HEK293 (cell line): ENCODE measurements around the gene ABHD8.

Source experiments
- CTCF ChIA-PET: fragments of 350-600 bp; formaldehyde crosslinking; extraction: SDS; loops from one replicate; lab custom pipeline; 2021; ENCODE audit warnings: antibody characterized with exemption; lab: Yijun Ruan, JAX
- POLR2A ChIA-PET: fragments of 300-600 bp; formaldehyde crosslinking; extraction: SDS; loops from one replicate; lab custom pipeline; 2020; ENCODE audit warnings: antibody characterized with exemption, inconsistent platforms; lab: Yijun Ruan, JAX
- H3K27ac ChIP-seq: fragments of 200-500 bp; sonication (Bioruptor generic); 2 replicates; pipeline ENCODE4 v1.5.1; 2014; ENCODE audit warnings: low read depth, low read length, control low read depth, inconsistent platforms; ENCODE audit errors: extremely low read depth
- H3K36me3 ChIP-seq, 2 experiments: fragments of 200-500 bp in 1 of 2; sonication (Bioruptor generic) in 1 of 2; 1 replicate in 1 of 2; 2 replicates in 1 of 2; pipeline ENCODE4 v1.5.1; 2014 to 2017; ENCODE audit warnings: inconsistent platforms in 2 of 2, low read length in 2 of 2; ENCODE audit not compliant: control insufficient read depth in 2 of 2, insufficient read depth in 1 of 2
- H3K4me1 ChIP-seq: fragments of 200-500 bp; sonication (Bioruptor generic); 2 replicates; pipeline ENCODE4 v1.5.1; 2014; ENCODE audit warnings: mild to moderate bottlenecking, low read length, inconsistent platforms; ENCODE audit not compliant: control insufficient read depth, insufficient read depth
- H3K4me3 ChIP-seq: 2 replicates; pipeline ENCODE4 v1.5.1; 2011; ENCODE audit warnings: low read depth, mild to moderate bottlenecking, control low read depth, low read length, moderate library complexity
- H3K9me3 ChIP-seq: fragments of 200-500 bp; sonication (Bioruptor generic); 2 replicates; pipeline ENCODE4 v1.5.1; 2014; ENCODE audit warnings: low read depth, low read length, inconsistent platforms; ENCODE audit not compliant: control insufficient read depth, insufficient read depth
- FEZF1 ChIP-seq: fragments of 450-650 bp; formaldehyde crosslinking; IDR thresholded peaks from 2 replicates; pipeline ENCODE4 v1.5.1; 2016; ENCODE audit warnings: missing biosample characterization, missing genetic modification characterization
- GLIS1 ChIP-seq: fragments of 450-650 bp; formaldehyde crosslinking; IDR thresholded peaks from 2 replicates; pipeline ENCODE4 v1.5.1; 2016; ENCODE audit warnings: missing biosample characterization, missing genetic modification characterization
- HOXC10 ChIP-seq: sonication (generic); formaldehyde crosslinking; IDR thresholded peaks from 2 replicates; pipeline ENCODE4 v1.8.1; 2023; ENCODE audit warnings: mild to moderate bottlenecking, missing genetic modification reagents
- KLF8 ChIP-seq: fragments of 450-650 bp; formaldehyde crosslinking; IDR thresholded peaks from 2 replicates; pipeline ENCODE4 v1.5.1; 2016; ENCODE audit warnings: missing biosample characterization, missing genetic modification characterization
- MEIS1 ChIP-seq: sonication (generic); formaldehyde crosslinking; IDR thresholded peaks from 2 replicates; pipeline ENCODE4 v1.8.1; 2022; ENCODE audit warnings: missing genetic modification reagents, mild to moderate bottlenecking, borderline replicate concordance
- OVOL3 ChIP-seq: fragments of 450-650 bp; formaldehyde crosslinking; IDR thresholded peaks from 2 replicates; pipeline ENCODE4 v1.5.1; 2016; ENCODE audit warnings: missing biosample characterization, missing genetic modification characterization
- PBX3 ChIP-seq: sonication (generic); formaldehyde crosslinking; IDR thresholded peaks from 2 replicates; pipeline ENCODE4 v1.8.1; 2022; ENCODE audit warnings: mild to moderate bottlenecking, moderate library complexity, missing genetic modification reagents
- ZBTB7A ChIP-seq: fragments of 450-650 bp; formaldehyde crosslinking; IDR thresholded peaks from 2 replicates; pipeline ENCODE4 v1.5.1; 2016; ENCODE audit warnings: low read depth, missing biosample characterization, missing genetic modification characterization
- ZNF132 ChIP-seq: fragments of 450-650 bp; formaldehyde crosslinking; IDR thresholded peaks from 2 replicates; pipeline ENCODE4 v1.5.1; 2017; ENCODE audit warnings: missing biosample characterization, missing genetic modification characterization, borderline replicate concordance
- ZNF140 ChIP-seq: fragments of 450-650 bp; formaldehyde crosslinking; IDR thresholded peaks from 2 replicates; pipeline ENCODE4 v1.5.1; 2016; ENCODE audit warnings: missing biosample characterization, missing genetic modification characterization
- ZNF19 ChIP-seq: fragments of 450-650 bp; formaldehyde crosslinking; IDR thresholded peaks from 2 replicates; pipeline ENCODE4; 2016; ENCODE audit warnings: missing biosample characterization, missing genetic modification characterization, low read depth
- ZNF23 ChIP-seq: fragments of 450-650 bp; formaldehyde crosslinking; IDR thresholded peaks from 2 replicates; pipeline ENCODE4 v1.5.1; 2016; ENCODE audit warnings: missing biosample characterization, missing genetic modification characterization, borderline replicate concordance
- ZNF341 ChIP-seq: fragments of 450-650 bp; formaldehyde crosslinking; IDR thresholded peaks from 2 replicates; pipeline ENCODE4; 2016; ENCODE audit warnings: low read depth, missing biosample characterization, missing genetic modification characterization
- ZNF610 ChIP-seq: fragments of 450-650 bp; formaldehyde crosslinking; IDR thresholded peaks from 2 replicates; pipeline ENCODE4 v1.5.1; 2016; ENCODE audit warnings: missing biosample characterization, missing genetic modification characterization, borderline replicate concordance
- ZSCAN23 ChIP-seq: fragments of 450-650 bp; formaldehyde crosslinking; IDR thresholded peaks from 2 replicates; pipeline ENCODE4 v1.5.1; 2016; ENCODE audit warnings: missing biosample characterization, missing genetic modification characterization
- ZSCAN30 ChIP-seq: fragments of 450-650 bp; IDR thresholded peaks from 2 replicates; pipeline ENCODE4 v1.5.1; 2018; ENCODE audit warnings: missing biosample characterization, mild to moderate bottlenecking, missing genetic modification characterization, moderate library complexity
- ZXDB ChIP-seq: fragments of 450-650 bp; formaldehyde crosslinking; IDR thresholded peaks from 2 replicates; pipeline ENCODE4 v1.5.1; 2016; ENCODE audit warnings: missing biosample characterization, missing genetic modification characterization
- TF ChIP-seq, protein P1 (sequence below): fragments of 450-650 bp; formaldehyde crosslinking; IDR thresholded peaks from 2 replicates; pipeline ENCODE4 v1.5.1; 2016; ENCODE audit warnings: missing biosample characterization, missing genetic modification characterization
- TF ChIP-seq, protein P2 (sequence below): fragments of 450-650 bp; formaldehyde crosslinking; conservative IDR thresholded peaks from 2 replicates; pipeline ENCODE4 v1.5.1; 2016; ENCODE audit warnings: low read depth, missing biosample characterization, missing genetic modification characterization
- TF ChIP-seq, protein P3 (sequence below): fragments of 450-650 bp; formaldehyde crosslinking; IDR thresholded peaks from 2 replicates; pipeline ENCODE4 v1.5.1; 2016; ENCODE audit warnings: missing biosample characterization, missing genetic modification characterization

ABHD8 gene, protein sequence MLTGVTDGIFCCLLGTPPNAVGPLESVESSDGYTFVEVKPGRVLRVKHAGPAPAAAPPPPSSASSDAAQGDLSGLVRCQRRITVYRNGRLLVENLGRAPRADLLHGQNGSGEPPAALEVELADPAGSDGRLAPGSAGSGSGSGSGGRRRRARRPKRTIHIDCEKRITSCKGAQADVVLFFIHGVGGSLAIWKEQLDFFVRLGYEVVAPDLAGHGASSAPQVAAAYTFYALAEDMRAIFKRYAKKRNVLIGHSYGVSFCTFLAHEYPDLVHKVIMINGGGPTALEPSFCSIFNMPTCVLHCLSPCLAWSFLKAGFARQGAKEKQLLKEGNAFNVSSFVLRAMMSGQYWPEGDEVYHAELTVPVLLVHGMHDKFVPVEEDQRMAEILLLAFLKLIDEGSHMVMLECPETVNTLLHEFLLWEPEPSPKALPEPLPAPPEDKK

DNA sequence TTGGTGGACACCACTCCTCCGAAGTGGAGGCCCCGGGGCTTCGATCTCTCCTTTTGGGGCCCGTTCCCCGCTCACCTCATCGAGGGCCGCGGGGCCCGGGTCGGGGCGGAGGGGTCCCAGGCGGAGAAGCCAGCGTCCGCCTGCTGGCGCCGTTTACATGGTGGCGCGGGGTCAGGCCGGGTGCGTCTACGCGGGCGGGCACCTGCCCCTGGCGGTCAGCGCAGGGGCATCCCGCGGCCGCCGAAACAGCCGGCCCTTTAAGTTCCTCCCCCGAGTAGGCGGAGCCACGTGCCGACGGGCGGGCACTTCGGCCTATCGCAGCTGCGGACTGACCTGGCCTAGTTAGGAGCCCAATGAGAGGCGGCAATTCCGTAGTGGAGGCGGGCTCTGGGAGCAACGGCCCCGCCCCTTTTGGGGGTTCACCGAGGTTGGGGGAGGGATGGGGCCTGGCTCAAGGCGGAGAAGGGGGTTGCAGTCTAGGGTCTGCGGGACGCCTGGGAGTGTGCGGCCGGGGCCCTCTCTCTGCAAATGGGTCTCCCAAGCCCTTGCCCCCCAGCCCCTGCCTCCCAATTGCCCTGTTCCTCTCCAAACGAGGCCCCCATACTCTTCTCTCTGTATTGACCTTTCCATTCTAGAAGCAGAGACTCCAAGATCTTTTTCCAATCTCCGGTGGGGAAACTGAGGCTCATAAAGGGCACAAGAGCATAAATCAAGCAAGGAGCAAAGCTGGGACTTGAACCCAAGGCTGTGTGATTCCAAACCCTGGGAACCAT lies at the start of gene ABHD8:
ABHD8 (minus strand) TSS at position 259 of the 773 bp plus-strand sequence. CDS start 1,809 bp downstream, outside the sequence.
- Histone ChIP-seq H3K36me3 (peaks cover 0 to 24% of the 10 kb centered on the region in 2 experiments; a peak in 2 of 3 replicates), H3K4me3 (peak within 1 kb of the TSS; percentile 79), H3K27ac (peak within 1 kb of the TSS; percentile 65), H3K9me3 (no peaks in the 10 kb centered on the region), H3K4me1 (peaks cover 3% of the 10 kb centered on the region)
- CTCF ChIA-PET = interaction anchor here (0.7 to 1.6 kb wide), 7 partner anchors 8 to 72 kb away, joined by 3 to 8 read pairs (median 5); no protein-coding TSS in a partner anchor
- POLR2A ChIA-PET = interaction anchor here (0.9 to 1.5 kb wide), 4 partner anchors 9 to 88 kb away, joined by 3 to 4 read pairs (median 3); partner anchors contain the start of gene USE1
- TF ChIP-seq ZNF610 (tag by site-specific recombination) = no peak
- no peak; the same call in 1 of the 2 replicates for TF ChIP-seq KLF8 (tag by site-specific recombination)
- peak; percentile 86 for TF ChIP-seq ZNF341
- peak; percentile 98 for TF ChIP-seq PBX3 (CRISPR knock-in tag)
- TF ChIP-seq ZNF132 (tag by site-specific recombination) = no peak
- no peak for TF ChIP-seq ZSCAN23 (tag by site-specific recombination)
- no peak for TF ChIP-seq FEZF1 (tag by site-specific recombination)
- no peak for TF ChIP-seq ZNF23
- TF ChIP-seq, protein P1, sequence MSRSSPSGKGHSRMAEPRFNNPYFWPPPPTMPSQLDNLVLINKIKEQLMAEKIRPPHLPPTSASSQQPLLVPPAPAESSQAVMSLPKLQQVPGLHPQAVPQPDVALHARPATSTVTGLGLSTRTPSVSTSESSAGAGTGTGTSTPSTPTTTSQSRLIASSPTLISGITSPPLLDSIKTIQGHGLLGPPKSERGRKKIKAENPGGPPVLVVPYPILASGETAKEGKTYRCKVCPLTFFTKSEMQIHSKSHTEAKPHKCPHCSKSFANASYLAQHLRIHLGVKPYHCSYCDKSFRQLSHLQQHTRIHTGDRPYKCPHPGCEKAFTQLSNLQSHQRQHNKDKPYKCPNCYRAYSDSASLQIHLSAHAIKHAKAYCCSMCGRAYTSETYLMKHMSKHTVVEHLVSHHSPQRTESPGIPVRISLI (tag by site-specific recombination) = no peak
- TF ChIP-seq GLIS1 (tag by site-specific recombination) = no peak
- TF ChIP-seq MEIS1 = no peak
- TF ChIP-seq, protein P2, sequence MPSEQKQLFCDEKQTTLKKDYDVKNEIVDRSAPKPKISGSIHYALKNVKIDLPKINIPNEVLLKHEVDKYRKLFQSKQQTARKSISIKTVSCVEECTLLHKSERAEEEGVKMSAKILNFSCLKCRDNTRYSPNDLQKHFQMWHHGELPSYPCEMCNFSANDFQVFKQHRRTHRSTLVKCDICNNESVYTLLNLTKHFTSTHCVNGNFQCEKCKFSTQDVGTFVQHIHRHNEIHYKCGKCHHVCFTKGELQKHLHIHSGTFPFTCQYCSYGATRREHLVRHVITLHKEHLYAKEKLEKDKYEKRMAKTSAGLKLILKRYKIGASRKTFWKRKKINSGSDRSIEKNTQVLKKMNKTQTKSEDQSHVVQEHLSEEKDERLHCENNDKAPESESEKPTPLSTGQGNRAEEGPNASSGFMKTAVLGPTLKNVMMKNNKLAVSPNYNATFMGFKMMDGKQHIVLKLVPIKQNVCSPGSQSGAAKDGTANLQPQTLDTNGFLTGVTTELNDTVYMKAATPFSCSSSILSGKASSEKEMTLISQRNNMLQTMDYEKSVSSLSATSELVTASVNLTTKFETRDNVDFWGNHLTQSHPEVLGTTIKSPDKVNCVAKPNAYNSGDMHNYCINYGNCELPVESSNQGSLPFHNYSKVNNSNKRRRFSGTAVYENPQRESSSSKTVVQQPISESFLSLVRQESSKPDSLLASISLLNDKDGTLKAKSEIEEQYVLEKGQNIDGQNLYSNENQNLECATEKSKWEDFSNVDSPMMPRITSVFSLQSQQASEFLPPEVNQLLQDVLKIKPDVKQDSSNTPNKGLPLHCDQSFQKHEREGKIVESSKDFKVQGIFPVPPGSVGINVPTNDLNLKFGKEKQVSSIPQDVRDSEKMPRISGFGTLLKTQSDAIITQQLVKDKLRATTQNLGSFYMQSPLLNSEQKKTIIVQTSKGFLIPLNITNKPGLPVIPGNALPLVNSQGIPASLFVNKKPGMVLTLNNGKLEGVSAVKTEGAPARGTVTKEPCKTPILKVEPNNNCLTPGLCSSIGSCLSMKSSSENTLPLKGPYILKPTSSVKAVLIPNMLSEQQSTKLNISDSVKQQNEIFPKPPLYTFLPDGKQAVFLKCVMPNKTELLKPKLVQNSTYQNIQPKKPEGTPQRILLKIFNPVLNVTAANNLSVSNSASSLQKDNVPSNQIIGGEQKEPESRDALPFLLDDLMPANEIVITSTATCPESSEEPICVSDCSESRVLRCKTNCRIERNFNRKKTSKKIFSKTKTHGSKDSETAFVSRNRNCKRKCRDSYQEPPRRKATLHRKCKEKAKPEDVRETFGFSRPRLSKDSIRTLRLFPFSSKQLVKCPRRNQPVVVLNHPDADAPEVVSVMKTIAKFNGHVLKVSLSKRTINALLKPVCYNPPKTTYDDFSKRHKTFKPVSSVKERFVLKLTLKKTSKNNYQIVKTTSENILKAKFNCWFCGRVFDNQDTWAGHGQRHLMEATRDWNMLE (tag by site-specific recombination) = no peak
- no peak for TF ChIP-seq OVOL3 (tag by site-specific recombination)
- TF ChIP-seq, protein P3, sequence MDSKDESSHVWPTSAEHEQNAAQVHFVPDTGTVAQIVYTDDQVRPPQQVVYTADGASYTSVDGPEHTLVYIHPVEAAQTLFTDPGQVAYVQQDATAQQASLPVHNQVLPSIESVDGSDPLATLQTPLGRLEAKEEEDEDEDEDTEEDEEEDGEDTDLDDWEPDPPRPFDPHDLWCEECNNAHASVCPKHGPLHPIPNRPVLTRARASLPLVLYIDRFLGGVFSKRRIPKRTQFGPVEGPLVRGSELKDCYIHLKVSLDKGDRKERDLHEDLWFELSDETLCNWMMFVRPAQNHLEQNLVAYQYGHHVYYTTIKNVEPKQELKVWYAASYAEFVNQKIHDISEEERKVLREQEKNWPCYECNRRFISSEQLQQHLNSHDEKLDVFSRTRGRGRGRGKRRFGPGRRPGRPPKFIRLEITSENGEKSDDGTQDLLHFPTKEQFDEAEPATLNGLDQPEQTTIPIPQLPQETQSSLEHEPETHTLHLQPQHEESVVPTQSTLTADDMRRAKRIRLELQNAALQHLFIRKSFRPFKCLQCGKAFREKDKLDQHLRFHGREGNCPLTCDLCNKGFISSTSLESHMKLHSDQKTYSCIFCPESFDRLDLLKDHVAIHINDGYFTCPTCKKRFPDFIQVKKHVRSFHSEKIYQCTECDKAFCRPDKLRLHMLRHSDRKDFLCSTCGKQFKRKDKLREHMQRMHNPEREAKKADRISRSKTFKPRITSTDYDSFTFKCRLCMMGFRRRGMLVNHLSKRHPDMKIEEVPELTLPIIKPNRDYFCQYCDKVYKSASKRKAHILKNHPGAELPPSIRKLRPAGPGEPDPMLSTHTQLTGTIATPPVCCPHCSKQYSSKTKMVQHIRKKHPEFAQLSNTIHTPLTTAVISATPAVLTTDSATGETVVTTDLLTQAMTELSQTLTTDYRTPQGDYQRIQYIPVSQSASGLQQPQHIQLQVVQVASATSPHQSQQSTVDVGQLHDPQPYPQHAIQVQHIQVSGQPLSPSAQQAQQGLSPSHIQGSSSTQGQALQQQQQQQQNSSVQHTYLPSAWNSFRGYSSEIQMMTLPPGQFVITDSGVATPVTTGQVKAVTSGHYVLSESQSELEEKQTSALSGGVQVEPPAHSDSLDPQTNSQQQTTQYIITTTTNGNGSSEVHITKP = peak; percentile 80
- 0 out of 2 replicates have a peak, but pooled peaks have one; percentile 71 for TF ChIP-seq ZBTB7A (tag by site-specific recombination)
- no peak for TF ChIP-seq ZNF140
- TF ChIP-seq ZSCAN30 (tag by site-specific recombination) = peak; percentile 56; the same call in 1 of the 2 replicates
- TF ChIP-seq HOXC10 = no peak
- TF ChIP-seq ZNF19 (tag by site-specific recombination) = no peak
- peak; percentile 100 for TF ChIP-seq ZXDB (tag by site-specific recombination)
